Effector memory CD8-positive, alpha-beta T cell (primary cell): Measurements from ENCODE around the gene GPR15LG.
"Not testable (repeated sequence)": the region's sequence is repeated elsewhere in the genome, so short reads cannot be mapped to it uniquely, and the experiment has no call there.

Experiments used
- ATAC-seq: fragments of 150-1000 bp; cut with Tn5 transposase; replicated peaks from 2 replicates; pipeline ENCODE4 v1.10.0; 2021; ENCODE audit warnings: mild to moderate bottlenecking, moderate library complexity
- DNase-seq, 3 experiments: peaks; one replicate each; pipeline ENCODE4 v3.0.0; 2021
- H3K27ac Mint-ChIP-seq, 2 donors: one replicate each; pipeline ENCODE4 v1.8.0; 2022; ENCODE audit warnings: mild to moderate bottlenecking in 2 of 2, mixed read lengths in 2 of 2, moderate library complexity in 2 of 2
- H3K27me3 Mint-ChIP-seq, 2 donors: one replicate each; pipeline ENCODE4 v1.8.0; 2022; ENCODE audit warnings: mixed read lengths in 2 of 2
- H3K36me3 Mint-ChIP-seq: one replicate; pipeline ENCODE4 v1.8.0; 2022; ENCODE audit warnings: mild to moderate bottlenecking, moderate library complexity, mixed read lengths; ENCODE audit not compliant: insufficient read depth
- H3K4me1 Mint-ChIP-seq, 2 donors: one replicate each; pipeline ENCODE4 v1.8.0; 2022; ENCODE audit warnings: low read depth in 2 of 2, mixed read lengths in 2 of 2
- H3K4me3 Mint-ChIP-seq, 2 donors: one replicate each; pipeline ENCODE4 v1.8.0; 2022; ENCODE audit warnings: mild to moderate bottlenecking in 2 of 2, mixed read lengths in 2 of 2, moderate library complexity in 2 of 2
- H3K9me3 Mint-ChIP-seq, 2 donors: one replicate each; pipeline ENCODE4 v1.8.0; 2022; ENCODE audit warnings: mixed read lengths in 2 of 2

Gene GPR15LG

GRCh38 chr10:84155521-84155920, 18.1 kb upstream of the GPR15LG start:
- H3K9me3 Mint-ChIP-seq: no peaks in the 10 kb centered on the region
- ATAC-seq: no peak
- DNase-seq: no peak
- H3K4me1 Mint-ChIP-seq: peaks cover 9 to 10% of the 10 kb centered on the region in 2 donors
- H3K4me3 Mint-ChIP-seq: no peak overlapping the region
- peaks cover 58% of the 10 kb centered on the region for H3K36me3 Mint-ChIP-seq
- H3K27me3 Mint-ChIP-seq: no peaks in the 10 kb centered on the region
- H3K27ac Mint-ChIP-seq: peak overlapping the region; percentile 16 to 60

DNA sequence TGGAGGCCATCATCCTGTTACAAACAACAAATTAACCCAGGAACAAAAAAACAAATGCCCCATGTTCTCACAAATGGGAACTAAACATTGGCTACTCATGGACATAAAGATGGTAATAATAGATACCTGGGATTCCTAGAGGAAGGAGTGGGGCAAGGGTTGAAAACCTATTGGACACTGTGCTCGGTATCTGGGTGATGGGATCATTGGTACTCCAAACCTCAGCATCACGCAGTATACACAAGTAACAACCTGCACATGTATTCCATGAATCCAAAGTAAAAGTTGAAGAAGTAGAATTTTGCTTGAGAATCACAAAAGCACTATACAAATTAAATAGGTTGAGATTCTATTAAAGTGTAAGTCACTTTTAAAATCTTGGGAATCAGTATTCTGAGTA, 17.6 kb upstream of the GPR15LG start:
- DNase-seq (no peak), ATAC-seq (no peak)
- Mint-ChIP-seq H3K4me1 (peaks cover 9 to 10% of the 10 kb centered on the region in 2 donors), H3K4me3 (no peak overlapping the region), H3K27ac (peak overlapping the region in 1 of 2 donors; percentile 87), H3K36me3 (peaks cover 53% of the 10 kb centered on the region), H3K9me3 (no peaks in the 10 kb centered on the region), H3K27me3 (no peaks in the 10 kb centered on the region)

DNA sequence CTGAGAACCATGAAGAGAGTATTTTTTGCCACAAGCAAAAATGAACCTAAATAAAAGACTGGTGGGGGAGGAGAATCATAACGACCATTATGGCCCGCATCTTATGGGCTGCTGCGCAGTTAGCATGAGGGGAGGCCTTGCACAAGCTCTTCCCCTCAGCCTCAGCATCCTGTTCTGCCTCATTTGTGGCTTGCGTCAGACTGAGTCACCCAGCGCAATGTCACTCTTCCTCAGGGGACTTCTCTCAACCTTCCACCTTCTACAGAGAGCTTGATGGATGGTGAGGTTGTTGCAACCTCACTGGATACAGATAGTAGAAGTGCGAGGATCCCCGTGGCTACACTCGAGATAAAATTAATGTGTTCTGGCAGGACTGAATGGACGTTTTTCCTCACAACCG, 16.8 kb upstream of the GPR15LG start:
- no peaks in the 10 kb centered on the region for H3K9me3 Mint-ChIP-seq
- peaks cover 45% of the 10 kb centered on the region for H3K36me3 Mint-ChIP-seq
- DNase-seq: peak; percentile 25 to 47 (median 39)
- peaks cover 9 to 10% of the 10 kb centered on the region in 2 donors for H3K4me1 Mint-ChIP-seq
- peak overlapping the region in 1 of 2 donors; percentile 5 for H3K4me3 Mint-ChIP-seq
- peak; percentile 100 for ATAC-seq
- peak overlapping the region; percentile 83 to 87 for H3K27ac Mint-ChIP-seq
- H3K27me3 Mint-ChIP-seq: no peaks in the 10 kb centered on the region

DNA sequence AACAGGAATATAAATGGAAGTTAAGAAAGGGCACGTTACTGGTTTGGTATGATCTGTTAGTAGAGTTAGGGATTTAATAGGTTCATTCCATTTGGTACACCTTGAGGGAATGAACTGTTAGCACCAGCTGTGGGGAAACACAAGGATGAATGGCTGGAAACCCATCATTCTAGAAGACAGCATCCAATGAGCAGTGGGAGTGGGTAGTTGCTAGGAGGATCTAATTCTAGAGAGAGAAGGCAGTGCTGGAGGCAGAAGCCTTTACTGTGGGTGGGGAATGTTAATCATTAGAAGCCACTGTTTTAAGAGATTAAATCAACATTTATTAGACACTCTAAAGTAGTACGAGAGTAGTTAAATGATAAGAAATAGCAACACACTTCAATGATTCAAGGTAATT, 15.5 kb upstream of the GPR15LG start:
- Mint-ChIP-seq H3K27me3 (peaks cover 0 to 3% of the 10 kb centered on the region in 2 donors), H3K4me3 (no peak overlapping the region), H3K36me3 (peaks cover 32% of the 10 kb centered on the region)

DNA sequence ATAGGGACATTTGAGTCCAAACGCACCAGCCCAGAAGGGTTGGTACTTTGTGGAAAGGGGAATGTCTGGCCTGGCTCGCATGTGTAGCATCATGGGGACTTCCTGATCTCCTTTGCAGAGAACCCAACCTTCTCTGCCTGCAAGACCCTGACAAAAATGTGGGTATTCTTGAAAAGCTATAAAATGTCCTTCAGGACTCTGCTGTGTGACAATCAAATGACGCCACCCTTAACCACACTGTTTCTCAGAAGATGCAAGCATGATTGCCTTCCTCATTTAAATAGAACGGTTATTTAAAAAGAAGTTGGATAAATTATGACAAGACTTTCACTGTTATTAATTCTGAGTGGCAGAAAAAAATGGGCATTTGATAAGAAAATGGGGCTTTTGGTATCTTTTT, 15.1 kb upstream of the GPR15LG start:
- Mint-ChIP-seq H3K27ac (peak overlapping the region in 1 of 2 donors; percentile 38), H3K36me3 (peaks cover 27% of the 10 kb centered on the region), H3K27me3 (peaks cover 3 to 8% of the 10 kb centered on the region in 2 donors), H3K9me3 (no peaks in the 10 kb centered on the region), H3K4me3 (no peak overlapping the region), H3K4me1 (peaks cover 9 to 10% of the 10 kb centered on the region in 2 donors)
- no peak for DNase-seq
- no peak for ATAC-seq

More for the DNA sequence above, 15.5 kb upstream of the GPR15LG start:
- Mint-ChIP-seq H3K27ac (peak overlapping the region; percentile 38 to 87), H3K9me3 (no peaks in the 10 kb centered on the region), H3K4me1 (peaks cover 9 to 10% of the 10 kb centered on the region in 2 donors)
- no peak for ATAC-seq
- no peak for DNase-seq

DNA sequence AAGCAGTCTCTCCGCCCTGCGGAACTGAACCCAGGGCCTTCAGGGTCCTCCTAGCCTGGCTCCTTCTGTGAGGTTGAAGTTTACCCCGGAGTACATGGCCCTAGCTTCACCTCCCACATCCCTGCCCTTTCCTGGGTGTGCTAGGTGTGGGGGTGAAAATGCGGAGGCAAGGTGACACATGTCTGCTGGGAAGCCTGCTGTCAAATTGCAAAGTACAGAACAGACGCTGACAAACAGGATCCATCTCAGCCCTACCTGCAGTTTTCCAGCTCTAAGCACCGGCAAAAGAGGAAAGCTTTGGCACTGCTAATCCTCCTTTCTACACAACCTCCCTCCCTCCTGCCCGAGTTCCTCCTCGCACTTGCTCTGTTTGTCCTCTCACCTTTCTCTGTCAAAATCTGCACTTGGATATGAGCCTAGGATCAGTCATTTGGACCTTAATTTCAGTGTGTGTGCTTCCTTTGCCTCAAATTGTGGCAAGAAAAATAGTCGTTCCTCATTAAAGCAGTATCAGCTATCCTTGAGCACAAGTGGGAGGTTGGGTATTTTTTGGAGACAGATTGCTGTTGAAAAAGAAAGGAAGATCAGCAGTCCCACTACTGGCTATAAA, 14.4 kb upstream of the GPR15LG start:
- ATAC-seq (no peak), DNase-seq (no peak)
- no peaks in the 10 kb centered on the region for H3K9me3 Mint-ChIP-seq
- H3K4me3 Mint-ChIP-seq: no peak overlapping the region
- H3K27ac Mint-ChIP-seq: no peak overlapping the region
- H3K36me3 Mint-ChIP-seq: peaks cover 21% of the 10 kb centered on the region
- peaks cover 7 to 14% of the 10 kb centered on the region in 2 donors for H3K27me3 Mint-ChIP-seq
- peaks cover 9 to 10% of the 10 kb centered on the region in 2 donors for H3K4me1 Mint-ChIP-seq

GRCh38 chr10:84160663-84161362, 12.8 kb upstream of the GPR15LG start:
- H3K27me3 Mint-ChIP-seq: peaks cover 7 to 16% of the 10 kb centered on the region in 2 donors
- DNase-seq: no peak
- no peak overlapping the region for H3K4me3 Mint-ChIP-seq
- ATAC-seq: no peak
- no peak overlapping the region for H3K27ac Mint-ChIP-seq
- H3K36me3 Mint-ChIP-seq: peaks cover 6% of the 10 kb centered on the region
- H3K9me3 Mint-ChIP-seq: no peaks in the 10 kb centered on the region
- H3K4me1 Mint-ChIP-seq: peaks cover 9 to 10% of the 10 kb centered on the region in 2 donors

- H3K27me3 Mint-ChIP-seq: peaks cover 7 to 16% of the 10 kb centered on the region in 2 donors
- no peak for ATAC-seq
- DNase-seq: no peak
- no peak overlapping the region for H3K4me3 Mint-ChIP-seq
- peaks cover 0 to 2% of the 10 kb centered on the region in 2 donors for H3K4me1 Mint-ChIP-seq
- no peaks in the 10 kb centered on the region for H3K36me3 Mint-ChIP-seq
- no peak overlapping the region for H3K27ac Mint-ChIP-seq
- H3K9me3 Mint-ChIP-seq: no peaks in the 10 kb centered on the region
Observed at GRCh38 chr10:84163996-84164395, 9.6 kb upstream of the GPR15LG start.

GRCh38 chr10:84164442-84164841, 9.2 kb upstream of the GPR15LG start:
- no peaks in the 10 kb centered on the region for H3K9me3 Mint-ChIP-seq
- ATAC-seq (no peak), DNase-seq (no peak)
- peaks cover 7 to 16% of the 10 kb centered on the region in 2 donors for H3K27me3 Mint-ChIP-seq
- no peaks in the 10 kb centered on the region for H3K36me3 Mint-ChIP-seq
- H3K4me1 Mint-ChIP-seq: peaks cover 0 to under 1% of the 10 kb centered on the region in 2 donors
- no peak overlapping the region for H3K27ac Mint-ChIP-seq
- H3K4me3 Mint-ChIP-seq: no peak overlapping the region

DNA sequence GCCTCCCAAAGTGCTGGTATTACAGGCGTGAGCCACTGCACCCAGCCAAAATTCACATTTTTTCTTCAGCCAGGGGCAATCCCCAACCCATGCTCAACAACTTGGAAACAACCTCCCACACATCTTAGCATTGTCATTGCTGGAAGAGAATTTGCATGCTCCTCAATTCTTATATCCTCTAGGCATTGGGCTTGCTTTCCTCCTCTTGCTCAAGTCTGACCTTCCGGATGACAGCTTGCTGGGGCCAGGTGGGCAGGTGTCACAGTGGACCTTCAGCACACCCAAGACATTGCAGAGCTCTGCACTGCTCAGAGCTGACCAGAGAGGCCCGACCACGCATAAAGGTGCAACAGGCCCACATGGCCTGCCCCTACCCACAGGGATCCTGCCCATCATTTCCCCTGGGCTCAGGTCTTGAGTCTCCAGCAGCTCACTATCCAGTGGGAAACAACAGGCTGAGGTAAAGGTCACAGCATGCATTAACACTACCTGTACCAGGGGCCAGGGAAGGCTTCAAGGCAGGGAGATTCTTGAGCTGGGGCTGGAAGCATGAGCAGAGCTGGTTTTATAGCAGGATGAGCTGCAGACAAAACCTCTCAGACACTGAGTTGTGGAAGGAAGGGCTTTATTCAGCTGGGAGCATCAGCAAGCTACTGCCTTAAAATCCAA, 6.8 kb upstream of the GPR15LG start:
- peaks cover 7 to 16% of the 10 kb centered on the region in 2 donors for H3K27me3 Mint-ChIP-seq
- no peak for DNase-seq
- H3K9me3 Mint-ChIP-seq: no peaks in the 10 kb centered on the region
- H3K4me3 Mint-ChIP-seq: no peak overlapping the region
- H3K36me3 Mint-ChIP-seq: no peaks in the 10 kb centered on the region
- peak overlapping the region in 1 of 2 donors; percentile 75 for H3K27ac Mint-ChIP-seq
- no peaks in the 10 kb centered on the region for H3K4me1 Mint-ChIP-seq
- ATAC-seq: no peak

GRCh38 chr10:84167289-84167653, 6.3 kb upstream of the GPR15LG start:
- not testable (repeated sequence) for DNase-seq, H3K4me1 Mint-ChIP-seq, H3K4me3 Mint-ChIP-seq, ATAC-seq, H3K36me3 Mint-ChIP-seq, H3K9me3 Mint-ChIP-seq
- peak overlapping the region in 1 of 2 donors; percentile 75 for H3K27ac Mint-ChIP-seq
- peaks cover 7 to 16% of the 10 kb centered on the region in 2 donors for H3K27me3 Mint-ChIP-seq

- not testable (repeated sequence) for H3K4me1 Mint-ChIP-seq, DNase-seq, H3K36me3 Mint-ChIP-seq, H3K4me3 Mint-ChIP-seq, H3K9me3 Mint-ChIP-seq, H3K27ac Mint-ChIP-seq, ATAC-seq
- peaks cover 6 to 10% of the 10 kb centered on the region in 2 donors for H3K27me3 Mint-ChIP-seq
Observed at GRCh38 chr10:84168382-84168781, 5.2 kb upstream of the GPR15LG start.

GRCh38 chr10:84171237-84171636, 2.4 kb upstream of the GPR15LG start:
- H3K4me1 Mint-ChIP-seq, ATAC-seq, H3K4me3 Mint-ChIP-seq, H3K36me3 Mint-ChIP-seq, DNase-seq, H3K9me3 Mint-ChIP-seq, H3K27me3 Mint-ChIP-seq: not testable (repeated sequence)
- peak overlapping the region in 1 of 2 donors; percentile 44 for H3K27ac Mint-ChIP-seq
